WI38 (cell line): ENCODE results near the gene CTNNA2.

Experiments used
- H3K4me3 ChIP-seq: 2 replicates; pipeline ENCODE4 v1.5.1; 2011; ENCODE audit warnings: low read depth, mild to moderate bottlenecking, control low read depth, low read length
- CTCF ChIP-seq: IDR thresholded peaks from 2 replicates; pipeline ENCODE4 v1.5.1; 2012; ENCODE audit warnings: low read depth, mild to moderate bottlenecking, control low read depth, low read length

The CTNNA2 gene

GRCh38 chr2:79697200-79697599, 184.3 kb downstream of the CTNNA2 start:
- TF ChIP-seq CTCF: no peak
- no peak overlapping the region for H3K4me3 ChIP-seq

- H3K4me3 ChIP-seq: no peak overlapping the region
- TF ChIP-seq CTCF: no peak
Measured at GRCh38 chr2:79700651-79701050, 187.8 kb downstream of the CTNNA2 start.

- TF ChIP-seq CTCF: no peak
- no peak overlapping the region for H3K4me3 ChIP-seq
Measured at GRCh38 chr2:79702905-79703304, 190.1 kb downstream of the CTNNA2 start.

GRCh38 chr2:79711098-79711497, 198.2 kb downstream of the CTNNA2 start:
- H3K4me3 ChIP-seq: no peak overlapping the region
- no peak for TF ChIP-seq CTCF

GRCh38 chr2:79713131-79713785, 200.4 kb downstream of the CTNNA2 start:
- no peak overlapping the region for H3K4me3 ChIP-seq
- no peak for TF ChIP-seq CTCF

- no peak for TF ChIP-seq CTCF
- no peak overlapping the region for H3K4me3 ChIP-seq
Measured at GRCh38 chr2:79714283-79714682, 201.4 kb downstream of the CTNNA2 start.

- TF ChIP-seq CTCF: no peak
- no peak overlapping the region for H3K4me3 ChIP-seq
Measured at GRCh38 chr2:79715338-79715737, 202.5 kb downstream of the CTNNA2 start.
